CD14-positive monocyte (primary cell): ENCODE data around the gene CFTR. TPM values are rescaled to one million over a fixed set of nuclear protein-coding genes. Genes with fewer than 3 reads are reported as not detected.

ENCODE experiments used
- DNase-seq, 3 donors: peaks; one replicate each; pipeline ENCODE4 v3.0.0-alpha.2; 2011 to 2022
- H2AFZ ChIP-seq: 2 replicates; pipeline ENCODE4 v1.6.0; 2012; ENCODE audit warnings: mild to moderate bottlenecking, low read depth, low read length, inconsistent platforms; ENCODE audit not compliant: insufficient read depth, poor library complexity, severe bottlenecking
- H3K27ac ChIP-seq, 2 donors: 1 replicate in 1 of 2; 2 replicates in 1 of 2; pipeline ENCODE4 v1.5.1; 2012 to 2013; ENCODE audit warnings: low read length in 2 of 2, control low read depth in 1 of 2, inconsistent platforms in 1 of 2, low read depth in 1 of 2, mild to moderate bottlenecking in 1 of 2
- H3K27me3 ChIP-seq, 2 donors: one replicate each; pipeline versions ENCODE4 v1.6.0 to v1.6.1; 2011 to 2013; ENCODE audit warnings: low read length in 2 of 2; ENCODE audit not compliant: control insufficient read depth in 2 of 2, insufficient read depth in 2 of 2
- H3K36me3 ChIP-seq, 2 donors: replicated peaks in 1 of 2; 1 replicate in 1 of 2; 2 replicates in 1 of 2; pipeline versions ENCODE4 v1.5.1 to v1.6.1; 2012 to 2013; ENCODE audit warnings: low read length in 2 of 2, control low read depth in 1 of 2, inconsistent platforms in 1 of 2, mild to moderate bottlenecking in 1 of 2; ENCODE audit not compliant: insufficient read depth in 2 of 2, control insufficient read depth in 1 of 2
- H3K4me1 ChIP-seq, 2 donors: 1 replicate in 1 of 2; 2 replicates in 1 of 2; pipeline versions ENCODE4 v1.5.1 to v1.6.1; 2012 to 2013; ENCODE audit warnings: low read length in 2 of 2, control low read depth in 1 of 2, inconsistent platforms in 1 of 2, mild to moderate bottlenecking in 1 of 2, moderate library complexity in 1 of 2; ENCODE audit not compliant: insufficient read depth in 2 of 2, control insufficient read depth in 1 of 2
- H3K4me2 ChIP-seq: replicated peaks from 2 replicates; pipeline ENCODE3; 2012; ENCODE audit warnings: low read length, moderate library complexity, mild to moderate bottlenecking; ENCODE audit not compliant: poor library complexity, severe bottlenecking; ENCODE audit errors: extremely low read depth
- H3K4me3 ChIP-seq, 3 experiments: fragments of 200-600 bp in 1 of 3; sonication (generic) in 1 of 3; replicated peaks in 1 of 3; 1 replicate in 2 of 3; 2 replicates in 1 of 3; pipeline ENCODE4 v1.5.1; 2011 to 2013; ENCODE audit warnings: low read length in 3 of 3, mild to moderate bottlenecking in 3 of 3, control low read depth in 2 of 3, low read depth in 2 of 3, inconsistent platforms in 1 of 3, moderate library complexity in 1 of 3
- H3K79me2 ChIP-seq: 2 replicates; pipeline ENCODE4 v1.6.0; 2012; ENCODE audit warnings: mild to moderate bottlenecking, control low read depth, inconsistent platforms, low read length, moderate library complexity; ENCODE audit not compliant: insufficient read depth
- H3K9ac ChIP-seq: 2 replicates; pipeline ENCODE4 v1.6.0; 2017; ENCODE audit warnings: low read length, mild to moderate bottlenecking; ENCODE audit not compliant: insufficient read depth, poor library complexity, severe bottlenecking
- H3K9me3 ChIP-seq, 2 donors: replicated peaks in 1 of 2; 1 replicate in 1 of 2; 2 replicates in 1 of 2; pipeline versions ENCODE4 v1.5.1 to v1.6.1; 2012 to 2013; ENCODE audit warnings: low read length in 2 of 2, control low read depth in 1 of 2; ENCODE audit not compliant: control insufficient read depth in 1 of 2, insufficient read depth in 1 of 2
- H4K20me1 ChIP-seq: 2 replicates; pipeline ENCODE4 v1.6.0; 2012; ENCODE audit warnings: mild to moderate bottlenecking, low read length, control low read depth, moderate library complexity; ENCODE audit not compliant: insufficient read depth
- H3K27ac Mint-ChIP-seq, 7 donors: one replicate each; pipeline ENCODE4 v1.8.0; 2020; ENCODE audit warnings: mild to moderate bottlenecking in 7 of 7, mixed read lengths in 7 of 7, moderate library complexity in 6 of 7, inconsistent platforms in 2 of 7
- H3K27me3 Mint-ChIP-seq, 3 donors: one replicate each; pipeline ENCODE4 v1.8.0; 2021 to 2022; ENCODE audit warnings: low read depth in 3 of 3, mild to moderate bottlenecking in 3 of 3, mixed read lengths in 3 of 3, moderate library complexity in 3 of 3, inconsistent platforms in 1 of 3
- H3K36me3 Mint-ChIP-seq, 2 donors: one replicate each; pipeline ENCODE4 v1.8.0; 2020; ENCODE audit warnings: mixed read lengths in 2 of 2, inconsistent platforms in 1 of 2, mild to moderate bottlenecking in 1 of 2
- H3K4me1 Mint-ChIP-seq: one replicate; pipeline ENCODE4 v1.8.0; 2020; ENCODE audit warnings: mild to moderate bottlenecking, mixed read lengths
- H3K4me3 Mint-ChIP-seq, 2 donors: one replicate each; pipeline ENCODE4 v1.8.0; 2020; ENCODE audit warnings: mild to moderate bottlenecking in 2 of 2, mixed read lengths in 2 of 2, moderate library complexity in 1 of 2
- H3K9me3 Mint-ChIP-seq, 7 donors: one replicate each; pipeline ENCODE4 v1.8.0; 2020 to 2022; ENCODE audit warnings: mixed read lengths in 7 of 7, mild to moderate bottlenecking in 6 of 7, moderate library complexity in 6 of 7, inconsistent platforms in 2 of 7
- WGBS: methylation state at CpG from one replicate; pipeline ENCODE4 v1.1.5; 2013; ENCODE audit warnings: missing lambda C conversion rate; ENCODE audit not compliant: insufficient coverage; 5-methylcytosine and 5-hydroxymethylcytosine counted together
- intact Hi-C, 2 donors: fragments of 100-400 bp; cut with micrococcal nuclease; formaldehyde crosslinking; loops; one replicate each; pipeline versions ENCODE4 v1.15.0 to v1.15.1; 2023
- polyA plus RNA-seq, 3 donors: library from polyadenylated mRNA; depleted of rRNA in 1 of 3; unstranded in 2 of 3; stranded (reverse) in 1 of 3; fragments of 300-500 nt in 2 of 3; fragments of >200 nt in 1 of 3; fragmentation: Illumina TruSeq in 2 of 3; gene quantifications; 1 replicate in 2 of 3; 2 replicates in 1 of 3; pipeline ENCODE4 v1.2.3, GENCODE V29; 2012 to 2021
- TF ChIP-seq, protein P1 (sequence below): fragments of 200-600 bp; IDR thresholded peaks from one replicate; pipeline ENCODE4 v1.8.0; 2022; ENCODE audit warnings: antibody characterized with exemption, mild to moderate bottlenecking

The CFTR gene
- polyA plus RNA-seq, 3 donors = not detected

DNA sequence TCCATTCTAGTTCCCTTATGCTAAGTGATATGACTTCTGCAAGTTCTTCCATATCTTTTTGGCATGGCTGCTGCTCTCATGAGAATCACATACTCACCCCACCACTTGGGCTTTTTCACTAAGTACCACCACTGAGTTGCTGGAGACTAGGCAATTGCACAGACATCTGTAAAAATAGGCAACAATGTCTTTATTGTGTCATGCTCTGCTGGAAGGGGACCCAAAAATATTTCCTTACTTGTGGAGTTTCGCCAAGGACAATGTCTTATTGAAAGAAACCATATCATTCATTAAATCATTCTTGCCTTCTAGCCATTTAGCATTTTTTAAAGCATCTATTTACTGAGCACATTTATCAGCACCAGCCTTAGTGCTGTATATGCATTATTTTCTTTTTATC lies 35.2 kb upstream of the CFTR start:
- DNase-seq = no peak
- Histone ChIP-seq H3K36me3 (no peaks in the 10 kb centered on the region), H2AFZ (no peak overlapping the region), H3K4me1 (no peaks in the 10 kb centered on the region), H3K4me2 (no peak overlapping the region), H3K9me3 (peaks cover 0 to 13% of the 10 kb centered on the region in 2 donors), H3K27me3 (no peaks in the 10 kb centered on the region), H3K4me3 (no peak overlapping the region), H3K79me2 (no peaks in the 10 kb centered on the region), H4K20me1 (no peaks in the 10 kb centered on the region), H3K9ac (no peak overlapping the region), H3K27ac (no peak overlapping the region)
- Mint-ChIP-seq H3K4me1 (no peaks in the 10 kb centered on the region), H3K27ac (no peak overlapping the region), H3K4me3 (no peak overlapping the region), H3K9me3 (peaks cover 0 to 8% (median 3%) of the 10 kb centered on the region in 7 donors), H3K27me3 (peaks cover 0 to 3% (median 0%) of the 10 kb centered on the region in 3 donors), H3K36me3 (no peaks in the 10 kb centered on the region)
- TF ChIP-seq, protein P1, sequence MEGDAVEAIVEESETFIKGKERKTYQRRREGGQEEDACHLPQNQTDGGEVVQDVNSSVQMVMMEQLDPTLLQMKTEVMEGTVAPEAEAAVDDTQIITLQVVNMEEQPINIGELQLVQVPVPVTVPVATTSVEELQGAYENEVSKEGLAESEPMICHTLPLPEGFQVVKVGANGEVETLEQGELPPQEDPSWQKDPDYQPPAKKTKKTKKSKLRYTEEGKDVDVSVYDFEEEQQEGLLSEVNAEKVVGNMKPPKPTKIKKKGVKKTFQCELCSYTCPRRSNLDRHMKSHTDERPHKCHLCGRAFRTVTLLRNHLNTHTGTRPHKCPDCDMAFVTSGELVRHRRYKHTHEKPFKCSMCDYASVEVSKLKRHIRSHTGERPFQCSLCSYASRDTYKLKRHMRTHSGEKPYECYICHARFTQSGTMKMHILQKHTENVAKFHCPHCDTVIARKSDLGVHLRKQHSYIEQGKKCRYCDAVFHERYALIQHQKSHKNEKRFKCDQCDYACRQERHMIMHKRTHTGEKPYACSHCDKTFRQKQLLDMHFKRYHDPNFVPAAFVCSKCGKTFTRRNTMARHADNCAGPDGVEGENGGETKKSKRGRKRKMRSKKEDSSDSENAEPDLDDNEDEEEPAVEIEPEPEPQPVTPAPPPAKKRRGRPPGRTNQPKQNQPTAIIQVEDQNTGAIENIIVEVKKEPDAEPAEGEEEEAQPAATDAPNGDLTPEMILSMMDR = no peak
- WGBS = no CpG with 5 or more reads among the region's 1 CpG
- intact Hi-C loops = no loop called here

DNA sequence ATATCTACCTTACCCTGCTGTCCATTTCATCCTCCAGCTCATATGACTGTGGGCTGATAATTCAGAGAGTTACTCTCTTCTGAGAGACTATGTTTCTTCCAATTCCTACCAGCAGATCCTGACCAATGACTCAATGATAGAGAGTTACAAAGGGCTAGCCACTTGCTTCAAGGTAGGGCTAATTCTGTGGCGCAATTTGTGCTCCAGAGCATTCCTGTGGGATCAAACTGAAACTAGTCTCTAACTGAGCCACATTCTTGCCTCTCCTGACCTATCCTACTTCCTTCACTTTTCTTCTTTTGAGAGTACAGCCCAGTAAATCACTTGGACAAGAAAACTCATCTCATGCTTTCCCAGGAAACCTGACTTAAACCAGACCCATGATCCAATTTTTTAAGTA lies 34.6 kb upstream of the CFTR start:
- Mint-ChIP-seq H3K4me3 (no peak overlapping the region), H3K4me1 (no peaks in the 10 kb centered on the region), H3K9me3 (peaks cover 0 to 9% (median 6%) of the 10 kb centered on the region in 7 donors), H3K27me3 (peaks cover 0 to 3% (median 0%) of the 10 kb centered on the region in 3 donors), H3K36me3 (no peaks in the 10 kb centered on the region), H3K27ac (no peak overlapping the region)
- Histone ChIP-seq H3K9me3 (peaks cover 0 to 13% of the 10 kb centered on the region in 2 donors), H3K36me3 (no peaks in the 10 kb centered on the region), H3K27me3 (no peaks in the 10 kb centered on the region), H3K9ac (no peak overlapping the region), H3K27ac (no peak overlapping the region), H3K4me3 (no peak overlapping the region), H2AFZ (no peak overlapping the region), H3K4me2 (no peak overlapping the region), H3K79me2 (no peaks in the 10 kb centered on the region), H4K20me1 (no peaks in the 10 kb centered on the region), H3K4me1 (no peaks in the 10 kb centered on the region)
- intact Hi-C loops = no loop called here
- TF ChIP-seq, protein P1 = no peak
- DNase-seq = no peak
- 85% methylated on average over 1 of the region's 1 CpG for WGBS
